Activated CD8-positive, alpha-beta T cell treated with anti-CD3 and anti-CD28 coated beads, Interleukin-2, amount 10 ng/mL, durations not matched to agents 7 days and 5 days (primary cell): ENCODE measurements around the gene MDK. TPM values are rescaled to one million over a fixed set of nuclear protein-coding genes. Genes with fewer than 3 reads are reported as not detected.

Experiments
- ATAC-seq: fragments of 150-1000 bp; cut with Tn5 transposase; one replicate; pipeline ENCODE4 v1.10.0; 2021; ENCODE audit warnings: moderate library complexity
- CTCF ChIA-PET: fragments of 350-600 bp; sonication (Branson Sonifier 250); formaldehyde crosslinking; loops from one replicate; lab custom pipeline; 2021; ENCODE audit warnings: antibody characterized with exemption; lab: Charles Lee
- POLR2A ChIA-PET: fragments of 350-600 bp; sonication (Branson Sonifier 250); formaldehyde crosslinking; loops from one replicate; lab custom pipeline; 2021; ENCODE audit warnings: antibody characterized with exemption; lab: Charles Lee
- DNase-seq: peaks from one replicate; pipeline ENCODE4 v3.0.0-alpha.2; 2020
- H3K27ac Mint-ChIP-seq: one replicate; pipeline ENCODE4 v1.8.0; 2021; ENCODE audit warnings: mild to moderate bottlenecking, mixed read lengths
- H3K27me3 Mint-ChIP-seq: one replicate; pipeline ENCODE4 v1.8.0; 2021; ENCODE audit warnings: low read depth, mixed read lengths
- H3K36me3 Mint-ChIP-seq: one replicate; pipeline ENCODE4 v1.8.0; 2021; ENCODE audit warnings: low read depth, mixed read lengths
- H3K4me1 Mint-ChIP-seq: one replicate; pipeline ENCODE4 v1.8.0; 2021; ENCODE audit warnings: low read depth, mixed read lengths
- H3K4me3 Mint-ChIP-seq: one replicate; pipeline ENCODE4 v1.8.0; 2021; ENCODE audit warnings: mild to moderate bottlenecking, mixed read lengths
- H3K9me3 Mint-ChIP-seq: one replicate; pipeline ENCODE4 v1.8.0; 2022; ENCODE audit warnings: mixed read lengths; ENCODE audit not compliant: insufficient read depth
- total RNA-seq, 2 experiments: library from RNA; stranded (reverse); gene quantifications; one replicate each; pipeline ENCODE4 v1.2.3, GENCODE V29; 2021

The MDK gene
- total RNA-seq, 2 experiments from 2014 or later, result 6.9 to 7.4 TPM

GRCh38 chr11:46385169-46386004, 3.9 kb downstream of the MDK start:
- no peaks in the 10 kb centered on the region for H3K9me3 Mint-ChIP-seq
- H3K4me1 Mint-ChIP-seq, result peaks cover 24% of the 10 kb centered on the region
- H3K4me3 Mint-ChIP-seq, result no peak overlapping the region
- ATAC-seq (no peak), DNase-seq (no peak)
- H3K27me3 Mint-ChIP-seq, result peaks cover 50% of the 10 kb centered on the region
- ChIA-PET POLR2A (no interaction called here), CTCF (no interaction called here)
- no peaks in the 10 kb centered on the region for H3K36me3 Mint-ChIP-seq
- H3K27ac Mint-ChIP-seq, result no peak overlapping the region

GRCh38 chr11:46386005-46386578, 4.6 kb downstream of the MDK start:
- CTCF ChIA-PET, result no interaction called here
- Mint-ChIP-seq H3K9me3 (no peaks in the 10 kb centered on the region), H3K27me3 (peaks cover 57% of the 10 kb centered on the region), H3K4me3 (no peak overlapping the region), H3K4me1 (peaks cover 28% of the 10 kb centered on the region), H3K27ac (no peak overlapping the region), H3K36me3 (no peaks in the 10 kb centered on the region)
- POLR2A ChIA-PET, result no interaction called here
- DNase-seq, result no peak
- no peak for ATAC-seq

GRCh38 chr11:46386674-46387073, 5.2 kb downstream of the MDK start:
- Mint-ChIP-seq H3K27ac (no peak overlapping the region), H3K27me3 (peaks cover 57% of the 10 kb centered on the region), H3K36me3 (no peaks in the 10 kb centered on the region), H3K9me3 (no peaks in the 10 kb centered on the region), H3K4me3 (no peak overlapping the region), H3K4me1 (peaks cover 28% of the 10 kb centered on the region)
- ChIA-PET POLR2A (no interaction called here), CTCF (interaction anchor here (1.5 kb wide), 1 partner anchor 147 kb away, joined by 3 read pairs; no protein-coding TSS in a partner anchor)
- ATAC-seq (no peak), DNase-seq (no peak)

GRCh38 chr11:46387456-46387855, 6.0 kb downstream of the MDK start:
- Mint-ChIP-seq H3K9me3 (no peaks in the 10 kb centered on the region), H3K27me3 (peaks cover 53% of the 10 kb centered on the region), H3K4me3 (no peak overlapping the region), H3K4me1 (peaks cover 23% of the 10 kb centered on the region), H3K36me3 (no peaks in the 10 kb centered on the region), H3K27ac (no peak overlapping the region)
- ATAC-seq, result no peak
- ChIA-PET POLR2A (no interaction called here), CTCF (interaction anchor here (0.7 to 4.9 kb wide), 5 partner anchors 19 to 148 kb away, joined by 3 to 13 read pairs (median 3); no protein-coding TSS in a partner anchor)
- DNase-seq, result no peak

- peak; percentile 49 for DNase-seq
- Mint-ChIP-seq H3K9me3 (no peaks in the 10 kb centered on the region), H3K27me3 (peaks cover 58% of the 10 kb centered on the region), H3K4me3 (no peak overlapping the region), H3K36me3 (peaks cover 2% of the 10 kb centered on the region), H3K27ac (no peak overlapping the region), H3K4me1 (peaks cover 28% of the 10 kb centered on the region)
- CTCF ChIA-PET, result interaction anchor here (0.6 to 4.9 kb wide), 17 partner anchors 8 to 230 kb away, joined by 3 to 13 read pairs (median 3); no protein-coding TSS in a partner anchor
- POLR2A ChIA-PET, result no interaction called here
- peak; percentile 21 for ATAC-seq
Measured at GRCh38 chr11:46387919-46388618, 6.6 kb downstream of the MDK start.

- Mint-ChIP-seq H3K27ac (no peak overlapping the region), H3K4me3 (no peak overlapping the region), H3K27me3 (peaks cover 58% of the 10 kb centered on the region), H3K9me3 (no peaks in the 10 kb centered on the region), H3K36me3 (peaks cover 2% of the 10 kb centered on the region), H3K4me1 (peaks cover 33% of the 10 kb centered on the region)
- POLR2A ChIA-PET, result no interaction called here
- DNase-seq, result no peak
- CTCF ChIA-PET, result interaction anchor here (0.6 to 4.9 kb wide), 21 partner anchors 9 to 355 kb away, joined by 3 to 13 read pairs (median 3); no protein-coding TSS in a partner anchor
- ATAC-seq, result no peak
Measured at GRCh38 chr11:46388619-46389449, 7.4 kb downstream of the MDK start.

- Mint-ChIP-seq H3K9me3 (no peaks in the 10 kb centered on the region), H3K36me3 (peaks cover 2% of the 10 kb centered on the region), H3K4me1 (peaks cover 33% of the 10 kb centered on the region), H3K27ac (no peak overlapping the region), H3K4me3 (peak overlapping the region; percentile 31), H3K27me3 (peaks cover 60% of the 10 kb centered on the region)
- peak; percentile 43 for ATAC-seq
- CTCF ChIA-PET, result interaction anchor here (0.6 to 4.9 kb wide), 15 partner anchors 10 to 354 kb away, joined by 3 to 13 read pairs (median 4); no protein-coding TSS in a partner anchor
- DNase-seq, result peak; percentile 63
- POLR2A ChIA-PET, result no interaction called here
Measured at GRCh38 chr11:46389450-46390330, 8.2 kb downstream of the MDK start.

GRCh38 chr11:46390331-46391171, 9.1 kb downstream of the MDK start:
- CTCF ChIA-PET, result interaction anchor here (0.6 to 4.9 kb wide), 6 partner anchors 9 to 353 kb away, joined by 3 to 13 read pairs (median 6); no protein-coding TSS in a partner anchor

GRCh38 chr11:46391186-46391577, 9.7 kb downstream of the MDK start:
- CTCF ChIA-PET, result interaction anchor here (4.9 kb wide), 1 partner anchor 99 kb away, joined by 13 read pairs; no protein-coding TSS in a partner anchor
- no peak for DNase-seq
- H3K36me3 Mint-ChIP-seq, result peaks cover 3% of the 10 kb centered on the region
- no peak overlapping the region for H3K4me3 Mint-ChIP-seq
- peaks cover 33% of the 10 kb centered on the region for H3K4me1 Mint-ChIP-seq
- H3K27ac Mint-ChIP-seq, result no peak overlapping the region
- no peak for ATAC-seq
- POLR2A ChIA-PET, result no interaction called here
- H3K27me3 Mint-ChIP-seq, result peaks cover 55% of the 10 kb centered on the region
- no peaks in the 10 kb centered on the region for H3K9me3 Mint-ChIP-seq

More at GRCh38 chr11:46390331-46391171, 9.1 kb downstream of the MDK start:
- no peak overlapping the region for H3K4me3 Mint-ChIP-seq
- H3K4me1 Mint-ChIP-seq, result peaks cover 33% of the 10 kb centered on the region
- POLR2A ChIA-PET, result no interaction called here
- no peaks in the 10 kb centered on the region for H3K9me3 Mint-ChIP-seq
- no peak overlapping the region for H3K27ac Mint-ChIP-seq
- ATAC-seq (no peak), DNase-seq (no peak)
- peaks cover 2% of the 10 kb centered on the region for H3K36me3 Mint-ChIP-seq
- H3K27me3 Mint-ChIP-seq, result peaks cover 60% of the 10 kb centered on the region
